NOMO-1 treated with dmso at 0.1 percent for 144 hours (cell line): ENCODE data around the gene PDE4D.

ENCODE experiments used
- DNase-seq: peaks from one replicate; lab custom pipeline; 2025; ENCODE audit not compliant: unreplicated experiment; lab: John Stamatoyannopoulos, UW

PDE4D gene

GRCh38 chr5:59268756-59269415 lies 624.6 kb downstream of the PDE4D start:
- no peak for DNase-seq

GRCh38 chr5:59267033-59267432 lies 626.5 kb downstream of the PDE4D start:
- no peak for DNase-seq

GRCh38 chr5:59266410-59266809 lies 627.1 kb downstream of the PDE4D start:
- DNase-seq: no peak

- no peak for DNase-seq
These were observed 628.8 kb downstream of the PDE4D start for GRCh38 chr5:59264639-59265245.

GRCh38 chr5:59264013-59264412 lies 629.5 kb downstream of the PDE4D start:
- DNase-seq: no peak

- DNase-seq: no peak
These were observed 631.6 kb downstream of the PDE4D start for GRCh38 chr5:59261969-59262368.

GRCh38 chr5:59260973-59261372 lies 632.6 kb downstream of the PDE4D start:
- no peak for DNase-seq

- DNase-seq: no peak
These were observed 633.3 kb downstream of the PDE4D start for GRCh38 chr5:59260200-59260599.

- DNase-seq: no peak
These were observed 634.3 kb downstream of the PDE4D start for GRCh38 chr5:59259237-59259636.

GRCh38 chr5:59257488-59258400 lies 635.8 kb downstream of the PDE4D start:
- DNase-seq: no peak

- DNase-seq: no peak
These were observed 637.2 kb downstream of the PDE4D start for GRCh38 chr5:59256331-59256730.

- no peak for DNase-seq
These were observed 639.4 kb downstream of the PDE4D start for GRCh38 chr5:59254055-59254687.

GRCh38 chr5:59253625-59254024 lies 639.9 kb downstream of the PDE4D start:
- DNase-seq: no peak

GRCh38 chr5:59251627-59252026 lies 641.9 kb downstream of the PDE4D start:
- DNase-seq: no peak

- DNase-seq: no peak
These were observed 643.8 kb downstream of the PDE4D start for GRCh38 chr5:59249726-59250125.

GRCh38 chr5:59249160-59249559 lies 644.4 kb downstream of the PDE4D start:
- DNase-seq: no peak

GRCh38 chr5:59246882-59247281 lies 646.6 kb downstream of the PDE4D start:
- DNase-seq: no peak

GRCh38 chr5:59246145-59246869 lies 647.2 kb downstream of the PDE4D start:
- DNase-seq: no peak

GRCh38 chr5:59245198-59245597 lies 648.3 kb downstream of the PDE4D start:
- DNase-seq: no peak

- no peak for DNase-seq
These were observed 652.0 kb downstream of the PDE4D start for GRCh38 chr5:59241552-59241951.

GRCh38 chr5:59241119-59241518 lies 652.4 kb downstream of the PDE4D start:
- no peak for DNase-seq
